Uterus (tissue), 4 donors: Measurements from ENCODE around the gene FBLN1. TPM values are rescaled to one million over a fixed set of nuclear protein-coding genes. Genes with fewer than 3 reads are reported as not detected.
A peak's percentile ranks its signal among the peaks of the same experiment; 100 is the strongest.

ENCODE experiments used
- DNase-seq, 2 donors: peaks; one replicate each; pipeline ENCODE4 v3.0.0-alpha.2; 2019 to 2020
- H3K27ac ChIP-seq, 2 donors: fragments of 200-600 bp; sonication (generic); 1 replicate in 1 of 2; 2 replicates in 1 of 2; pipeline ENCODE4 v1.5.1; 2016 to 2018
- H3K27me3 ChIP-seq, 2 donors: fragments of 200-600 bp; sonication (generic); one replicate each; pipeline ENCODE4 v1.5.1; 2018 to 2019; ENCODE audit warnings: control low read depth in 1 of 2
- H3K36me3 ChIP-seq, 2 donors: fragments of 200-600 bp; sonication (generic); one replicate each; pipeline ENCODE4 v1.5.1; 2019; ENCODE audit warnings: control low read depth in 1 of 2
- H3K4me1 ChIP-seq, 2 donors: fragments of 200-600 bp; sonication (generic); one replicate each; pipeline ENCODE4 v1.5.1; 2018 to 2019; ENCODE audit warnings: control low read depth in 1 of 2
- H3K4me3 ChIP-seq, 2 donors: fragments of 200-600 bp; sonication (generic); 1 replicate in 1 of 2; 2 replicates in 1 of 2; pipeline ENCODE4 v1.5.1; 2018 to 2019; ENCODE audit warnings: mild to moderate bottlenecking in 1 of 2
- H3K9me3 ChIP-seq, 2 donors: fragments of 200-600 bp; sonication (generic); one replicate each; pipeline ENCODE4 v1.5.1; 2019; ENCODE audit warnings: control low read depth in 1 of 2
- POLR2A ChIP-seq, 2 donors: fragments of 450-650 bp; IDR thresholded peaks; one replicate each; pipeline ENCODE4 v1.6.1; 2016; ENCODE audit warnings: antibody characterized with exemption in 2 of 2, mild to moderate bottlenecking in 1 of 2, moderate library complexity in 1 of 2
- intact Hi-C: fragments of 100-400 bp; cut with DNase I; formaldehyde crosslinking; loops from one replicate; pipeline ENCODE4 v1.15.1; 2023; ENCODE audit warnings: low total_unique reads
- total RNA-seq, 4 donors: library from RNA; depleted of rRNA in 3 of 4; stranded (reverse); fragments of >200 nt in 3 of 4; gene quantifications; one replicate each; pipeline versions ENCODE4 v1.1.0 to v1.2.4, GENCODE V29; 2014 to 2023
- TF ChIP-seq, protein P1 (sequence below), 4 experiments: fragments of 200-600 bp in 2 of 4; fragments of 450-650 bp in 2 of 4; sonication (generic) in 2 of 4; IDR thresholded peaks; one replicate each; pipeline ENCODE4 v1.5.1; 2016 to 2019; ENCODE audit warnings: antibody characterized with exemption in 4 of 4, mild to moderate bottlenecking in 2 of 4, moderate library complexity in 1 of 4
- donor health status: DM: yes; HTN: yes; CAD: no.

Gene FBLN1
- total RNA-seq, 4 donors from 2014 or later, result 388 to 644 (median 479) TPM

GRCh38 chr22:45516163-45516562 is 13.5 kb downstream of the FBLN1 start:
- intact Hi-C loops, result no loop called here
- TF ChIP-seq POLR2A (IDR thresholded peaks at IDR 0.05), result no peak
- TF ChIP-seq, protein P1, sequence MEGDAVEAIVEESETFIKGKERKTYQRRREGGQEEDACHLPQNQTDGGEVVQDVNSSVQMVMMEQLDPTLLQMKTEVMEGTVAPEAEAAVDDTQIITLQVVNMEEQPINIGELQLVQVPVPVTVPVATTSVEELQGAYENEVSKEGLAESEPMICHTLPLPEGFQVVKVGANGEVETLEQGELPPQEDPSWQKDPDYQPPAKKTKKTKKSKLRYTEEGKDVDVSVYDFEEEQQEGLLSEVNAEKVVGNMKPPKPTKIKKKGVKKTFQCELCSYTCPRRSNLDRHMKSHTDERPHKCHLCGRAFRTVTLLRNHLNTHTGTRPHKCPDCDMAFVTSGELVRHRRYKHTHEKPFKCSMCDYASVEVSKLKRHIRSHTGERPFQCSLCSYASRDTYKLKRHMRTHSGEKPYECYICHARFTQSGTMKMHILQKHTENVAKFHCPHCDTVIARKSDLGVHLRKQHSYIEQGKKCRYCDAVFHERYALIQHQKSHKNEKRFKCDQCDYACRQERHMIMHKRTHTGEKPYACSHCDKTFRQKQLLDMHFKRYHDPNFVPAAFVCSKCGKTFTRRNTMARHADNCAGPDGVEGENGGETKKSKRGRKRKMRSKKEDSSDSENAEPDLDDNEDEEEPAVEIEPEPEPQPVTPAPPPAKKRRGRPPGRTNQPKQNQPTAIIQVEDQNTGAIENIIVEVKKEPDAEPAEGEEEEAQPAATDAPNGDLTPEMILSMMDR (IDR thresholded peaks at IDR 0.05), result no peak
- H3K36me3 ChIP-seq, result no peaks in the 10 kb centered on the region
- H3K27me3 ChIP-seq, result no peaks in the 10 kb centered on the region
- peak overlapping the region; percentile 88 to 94 for H3K27ac ChIP-seq
- no peaks in the 10 kb centered on the region for H3K9me3 ChIP-seq
- no peak overlapping the region for H3K4me3 ChIP-seq
- H3K4me1 ChIP-seq, result peaks cover 8 to 13% of the 10 kb centered on the region in 2 donors
- DNase-seq, result no peak

DNA sequence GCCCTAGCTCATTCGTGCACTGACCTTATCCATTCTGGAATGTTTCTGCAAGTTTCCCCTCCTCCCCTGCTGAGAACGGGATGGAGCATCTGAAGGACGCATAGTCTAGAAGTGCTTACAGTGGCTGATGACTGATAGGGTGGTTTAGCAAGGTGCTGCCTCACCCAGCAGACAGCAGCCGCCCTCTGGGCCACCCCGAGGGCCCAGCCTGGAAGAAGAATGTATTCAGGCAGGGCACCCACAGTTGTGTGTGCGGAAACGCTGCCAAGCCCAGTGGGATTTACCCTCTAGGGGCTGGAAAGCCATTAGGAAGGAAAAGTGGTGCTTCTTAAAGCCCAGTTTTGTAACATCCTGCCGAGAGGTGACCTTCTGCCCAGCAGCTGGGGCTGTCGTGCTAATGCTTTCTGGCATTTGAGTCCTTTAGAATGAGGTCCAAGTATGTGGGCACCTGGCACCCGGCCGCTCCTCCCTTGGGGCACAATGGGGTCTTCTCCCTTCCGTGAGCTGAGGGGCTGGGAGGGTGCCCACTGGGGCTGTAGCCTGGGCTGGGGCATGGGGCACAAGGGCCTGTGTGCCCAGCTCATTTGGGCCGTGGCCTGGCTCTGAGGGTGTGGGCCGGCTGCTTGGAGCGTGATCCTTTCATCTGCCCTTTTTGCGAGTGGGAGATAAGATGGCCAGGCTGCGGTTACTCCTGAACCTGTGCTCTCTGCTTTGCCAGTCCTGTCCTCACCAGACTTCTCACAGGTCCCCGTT is 14.4 kb downstream of the FBLN1 start:
- Histone ChIP-seq H3K9me3 (no peaks in the 10 kb centered on the region), H3K36me3 (no peaks in the 10 kb centered on the region), H3K4me1 (peaks cover 8 to 12% of the 10 kb centered on the region in 2 donors), H3K27ac (peak overlapping the region; percentile 36 to 88), H3K27me3 (no peaks in the 10 kb centered on the region), H3K4me3 (no peak overlapping the region)
- no peak for TF ChIP-seq POLR2A (IDR thresholded peaks at IDR 0.05)
- TF ChIP-seq, protein P1 (IDR thresholded peaks at IDR 0.05), result no peak
- intact Hi-C loops, result no loop called here
- no peak for DNase-seq

DNA sequence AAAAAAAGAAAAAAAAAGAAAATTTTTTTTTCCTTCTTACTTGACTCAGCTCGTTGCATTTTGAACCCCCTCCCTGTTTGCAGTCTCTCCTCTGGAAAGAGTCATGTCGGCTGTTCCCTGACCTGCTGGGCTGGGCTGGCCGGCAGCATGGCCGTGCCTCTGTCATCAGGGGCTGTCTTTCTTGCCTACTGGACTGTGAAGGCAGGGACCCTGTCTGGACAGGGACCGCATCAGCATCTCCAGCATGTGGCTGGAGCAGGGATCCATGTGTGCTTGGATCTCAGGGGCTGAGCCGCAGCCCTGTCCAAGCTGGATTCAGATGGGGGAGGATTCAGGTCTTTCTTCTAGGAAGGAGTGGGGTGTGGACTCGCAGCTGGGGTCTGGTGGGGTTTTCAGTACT is 15.5 kb downstream of the FBLN1 start:
- intact Hi-C loops, result no loop called here
- H3K4me3 ChIP-seq, result no peak overlapping the region
- no peak for DNase-seq
- no peaks in the 10 kb centered on the region for H3K36me3 ChIP-seq
- peaks cover under 1 to 4% of the 10 kb centered on the region in 2 donors for H3K4me1 ChIP-seq
- no peaks in the 10 kb centered on the region for H3K27me3 ChIP-seq
- peak overlapping the region in 1 of 2 donors; percentile 43 for H3K27ac ChIP-seq
- TF ChIP-seq, protein P1 (IDR thresholded peaks at IDR 0.05), result no peak
- no peak for TF ChIP-seq POLR2A (IDR thresholded peaks at IDR 0.05)
- H3K9me3 ChIP-seq, result no peaks in the 10 kb centered on the region

DNA sequence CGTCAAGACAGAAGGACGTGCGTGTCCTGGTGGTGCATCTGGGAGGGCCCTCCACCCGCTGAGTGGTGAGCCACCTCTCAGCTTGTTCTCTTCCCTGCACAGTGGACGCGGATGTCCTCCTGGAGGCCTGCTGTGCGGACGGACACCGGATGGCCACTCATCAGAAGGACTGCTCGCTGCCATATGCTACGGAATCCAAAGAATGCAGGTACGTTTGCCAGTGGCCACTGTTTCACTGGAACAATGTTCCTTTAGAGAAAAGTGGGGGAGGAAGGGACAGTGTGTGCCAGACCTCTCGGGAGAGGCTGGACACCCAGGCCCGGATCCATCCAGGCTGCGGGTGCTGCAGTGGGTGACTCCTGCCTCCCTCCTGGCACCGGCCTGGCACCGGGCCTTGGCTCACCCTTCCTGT is 15.9 kb downstream of the FBLN1 start:
- intact Hi-C loops, result no loop called here
- H3K4me3 ChIP-seq, result no peak overlapping the region
- no peak for DNase-seq
- TF ChIP-seq POLR2A (IDR thresholded peaks at IDR 0.05), result no peak
- TF ChIP-seq, protein P1 (IDR thresholded peaks at IDR 0.05), result no peak
- H3K27ac ChIP-seq, result peak overlapping the region in 1 of 2 donors; percentile 43
- H3K27me3 ChIP-seq, result no peaks in the 10 kb centered on the region
- peaks cover 0 to 4% of the 10 kb centered on the region in 2 donors for H3K4me1 ChIP-seq
- H3K9me3 ChIP-seq, result no peaks in the 10 kb centered on the region
- H3K36me3 ChIP-seq, result no peaks in the 10 kb centered on the region

GRCh38 chr22:45521178-45521577 is 18.5 kb downstream of the FBLN1 start:
- peak overlapping the region; percentile 10 to 17 for H3K27ac ChIP-seq
- intact Hi-C loops, result no loop called here
- DNase-seq, result no peak
- TF ChIP-seq, protein P1 (IDR thresholded peaks at IDR 0.05), result no peak
- TF ChIP-seq POLR2A (IDR thresholded peaks at IDR 0.05), result no peak
- no peaks in the 10 kb centered on the region for H3K4me1 ChIP-seq
- H3K4me3 ChIP-seq, result no peak overlapping the region
- no peaks in the 10 kb centered on the region for H3K9me3 ChIP-seq
- H3K36me3 ChIP-seq, result no peaks in the 10 kb centered on the region
- no peaks in the 10 kb centered on the region for H3K27me3 ChIP-seq
